K562 treated with DMSO at 1 percent for 4 hours (cell line): ENCODE data around the gene OR12D1. TPM values are rescaled to one million over a fixed set of nuclear protein-coding genes. Genes with fewer than 3 reads are reported as not detected.

ENCODE experiments used
- total RNA-seq: library from RNA; unstranded; fragments of 300-600 nt; gene quantifications from 2 replicates; pipeline ENCODE4 v1.2.3, GENCODE V29; 2022; ENCODE audit not compliant: insufficient read depth

OR12D1 gene
- not detected in 2 replicates for total RNA-seq

GRCh38 chr6:29414588-29414987, at the start of gene OR12D1:
OR12D1 (plus strand) TSS chr6:29414928.

DNA sequence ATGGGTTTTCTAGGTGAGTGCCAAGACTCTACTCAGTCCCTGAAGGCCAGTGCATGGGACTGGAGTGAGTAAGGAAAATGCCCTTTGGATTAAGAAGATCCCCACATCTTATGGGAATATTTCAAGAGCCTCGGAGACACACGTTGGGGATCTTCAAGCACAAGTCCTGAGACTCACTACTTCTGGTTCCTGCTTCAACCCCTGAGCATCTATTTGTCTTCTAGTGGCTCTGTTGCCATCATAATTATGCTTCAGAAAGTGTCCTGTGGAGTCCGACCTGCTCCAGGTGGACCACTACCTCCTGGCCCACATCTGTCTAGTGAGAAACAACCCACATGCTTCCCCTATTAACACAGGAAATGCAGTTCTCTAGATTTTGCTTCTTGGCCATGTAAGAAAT, 46.0 kb upstream of the OR12D1 start, which contains the start of gene OR5V1:
OR5V1 (minus strand) TSS at position 101 of the 400 bp plus-strand sequence. CDS start 12,670 bp downstream, outside the sequence.

GRCh38 chr6:29375191-29375590, 39.5 kb upstream of the OR12D1 start, which contains the start of gene OR12D3:
OR12D3 (minus strand) TSS chr6:29375291; CDS start chr6:29375287, 4 bp downstream.

DNA sequence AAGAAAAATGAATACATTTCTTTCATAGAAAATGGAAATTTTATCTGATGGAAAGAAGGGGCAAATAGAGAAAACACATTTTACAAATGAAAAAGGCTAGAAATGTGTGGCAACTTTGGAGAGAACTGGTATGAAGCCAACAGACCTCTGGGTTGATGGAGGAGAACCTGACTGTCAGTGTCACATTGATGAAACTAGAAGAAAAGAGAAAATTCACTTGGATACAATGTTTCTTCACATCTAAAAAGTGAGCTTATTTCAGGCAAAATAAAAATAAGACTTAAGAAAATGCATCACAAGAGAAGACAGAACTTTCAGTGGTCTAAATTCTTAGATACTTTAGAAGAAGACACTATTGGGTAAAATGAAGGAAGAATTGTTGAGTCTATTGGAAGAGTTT, 19.4 kb upstream of the OR12D1 start, which contains the start of gene OR12D2:
OR12D2 (plus strand) TSS at position 301 of the 400 bp plus-strand sequence. CDS start 1,069 bp downstream, outside the sequence.

GRCh38 chr6:29439006-29439405, 24.3 kb downstream of the OR12D1 start, which contains the start of gene OR10C1:
OR10C1 (plus strand) TSS chr6:29439306; CDS start chr6:29440016, 710 bp downstream.

DNA sequence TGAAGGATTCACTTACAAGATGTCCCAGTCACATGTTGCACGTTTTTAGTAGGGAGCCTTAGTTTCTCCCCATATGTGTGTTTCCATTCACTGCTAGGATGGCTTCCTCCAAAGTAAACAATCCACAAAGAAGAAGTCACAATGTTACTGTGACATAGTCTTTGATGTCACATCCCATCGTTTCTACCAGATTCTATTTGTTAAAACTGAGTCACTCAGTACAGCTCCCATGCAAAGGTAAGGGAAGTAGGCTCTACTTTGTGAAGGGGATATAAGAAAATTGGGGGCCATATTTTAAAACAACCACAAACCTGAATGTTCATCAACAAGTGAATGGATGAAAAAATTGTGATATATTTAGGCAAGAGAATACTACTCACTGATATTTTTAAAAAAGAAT, 42.2 kb downstream of the OR12D1 start, which contains the start of the genes OR11A1 and OR2H1:
OR11A1 (minus strand) TSS at position 101 of the 400 bp plus-strand sequence. CDS start 29,430 bp downstream, outside the sequence.
OR2H1 (plus strand) TSS at position 185 of the 400 bp plus-strand sequence. CDS start 4,615 bp downstream, outside the sequence.

Other genes with a start within 250 kb of the OR12D1 start
- gene OR2J2, start 244.0 kb upstream of the OR12D1 start, total RNA-seq: not detected in 2 replicates
- gene OR14J1, start 113.2 kb upstream of the OR12D1 start, total RNA-seq: not detected in 2 replicates
- not detected in 2 replicates for gene OR5V1, start 46.1 kb upstream of the OR12D1 start, total RNA-seq
- gene OR12D3, start 39.6 kb upstream of the OR12D1 start, total RNA-seq: not detected in 2 replicates
- gene OR12D2, start 19.3 kb upstream of the OR12D1 start, total RNA-seq: not detected in 2 replicates
- not detected in 2 replicates for gene OR10C1, start 24.4 kb downstream of the OR12D1 start, total RNA-seq
- not detected in 2 replicates for gene OR11A1, start 42.1 kb downstream of the OR12D1 start, total RNA-seq
- gene OR2H1, start 42.2 kb downstream of the OR12D1 start, total RNA-seq: not detected in 2 replicates
- not detected in 2 replicates for gene MAS1L, start 73.0 kb downstream of the OR12D1 start, total RNA-seq
- gene UBD, start 144.8 kb downstream of the OR12D1 start, total RNA-seq: not detected in 2 replicates
- 0.34 TPM in 1 of 2 replicates, not detected in the other for gene OR2H2, start 170.2 kb downstream of the OR12D1 start, total RNA-seq
- 5.8 and 7.4 TPM in 2 replicates for gene GABBR1, start 218.3 kb downstream of the OR12D1 start, total RNA-seq
- gene MOG, start 242.2 kb downstream of the OR12D1 start, total RNA-seq: not detected in 2 replicates